Uterus (tissue), 2 donors: Measurements from ENCODE around the gene HCFC1R1.

Source experiments
- CTCF ChIP-seq, 4 experiments: fragments of 200-600 bp in 2 of 4; fragments of 450-650 bp in 2 of 4; sonication (generic) in 2 of 4; IDR thresholded peaks; one replicate each; pipeline ENCODE4 v1.5.1; 2016 to 2019; ENCODE audit warnings: antibody characterized with exemption in 4 of 4, mild to moderate bottlenecking in 2 of 4, moderate library complexity in 1 of 4
- POLR2A ChIP-seq, 2 donors: fragments of 450-650 bp; IDR thresholded peaks; one replicate each; pipeline ENCODE4 v1.6.1; 2016; ENCODE audit warnings: antibody characterized with exemption in 2 of 2, mild to moderate bottlenecking in 1 of 2, moderate library complexity in 1 of 2

GRCh38 chr16:3014971-3015370, 8.8 kb downstream of the HCFC1R1 start:
- no peak for TF ChIP-seq CTCF (IDR thresholded peaks at IDR 0.05)
- TF ChIP-seq POLR2A (IDR thresholded peaks at IDR 0.05) = no peak
